ENCODE results near the gene PFKFB3. TPM values are rescaled to one million over a fixed set of nuclear protein-coding genes. Genes with fewer than 3 reads are reported as not detected.

PFKFB3 gene
- total and polyA plus RNA-seq, 8 donors = 10.0 to 28.4 (median 17.8) TPM

DNA sequence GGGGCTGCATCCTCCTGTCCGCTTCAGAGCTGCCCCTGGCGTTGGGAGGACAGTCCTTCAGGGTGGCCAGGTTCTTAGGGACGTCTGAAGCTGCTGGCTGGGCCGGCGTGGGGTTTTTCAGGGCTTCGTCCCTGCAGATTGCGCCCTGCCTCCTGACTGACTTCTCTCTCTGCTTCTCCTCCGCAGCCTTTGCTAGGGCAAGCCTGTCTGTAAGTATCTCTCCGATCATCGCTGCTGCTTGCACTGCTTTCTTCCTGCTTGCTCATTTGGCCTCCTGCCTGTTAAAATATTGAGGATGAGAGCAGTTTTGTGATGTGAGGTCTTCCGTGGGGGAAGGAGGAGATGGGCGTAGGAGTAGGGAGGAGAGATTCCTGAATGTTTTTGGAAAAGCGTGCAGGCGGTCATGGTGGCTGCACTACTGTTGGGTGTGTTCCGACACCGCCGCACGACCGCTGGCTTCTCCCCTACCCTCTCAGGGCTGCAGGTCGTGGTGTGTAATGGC, 25.3 kb downstream of the PFKFB3 start:
- no peak for FAIRE-seq
- no peaks in the 10 kb centered on the region for H3K27me3 ChIP-seq
- H3K4me1 ChIP-seq = no peaks in the 10 kb centered on the region
- TF ChIP-seq, protein P1, sequence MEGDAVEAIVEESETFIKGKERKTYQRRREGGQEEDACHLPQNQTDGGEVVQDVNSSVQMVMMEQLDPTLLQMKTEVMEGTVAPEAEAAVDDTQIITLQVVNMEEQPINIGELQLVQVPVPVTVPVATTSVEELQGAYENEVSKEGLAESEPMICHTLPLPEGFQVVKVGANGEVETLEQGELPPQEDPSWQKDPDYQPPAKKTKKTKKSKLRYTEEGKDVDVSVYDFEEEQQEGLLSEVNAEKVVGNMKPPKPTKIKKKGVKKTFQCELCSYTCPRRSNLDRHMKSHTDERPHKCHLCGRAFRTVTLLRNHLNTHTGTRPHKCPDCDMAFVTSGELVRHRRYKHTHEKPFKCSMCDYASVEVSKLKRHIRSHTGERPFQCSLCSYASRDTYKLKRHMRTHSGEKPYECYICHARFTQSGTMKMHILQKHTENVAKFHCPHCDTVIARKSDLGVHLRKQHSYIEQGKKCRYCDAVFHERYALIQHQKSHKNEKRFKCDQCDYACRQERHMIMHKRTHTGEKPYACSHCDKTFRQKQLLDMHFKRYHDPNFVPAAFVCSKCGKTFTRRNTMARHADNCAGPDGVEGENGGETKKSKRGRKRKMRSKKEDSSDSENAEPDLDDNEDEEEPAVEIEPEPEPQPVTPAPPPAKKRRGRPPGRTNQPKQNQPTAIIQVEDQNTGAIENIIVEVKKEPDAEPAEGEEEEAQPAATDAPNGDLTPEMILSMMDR (IDR thresholded peaks at IDR 0.05) = no peak
- intact Hi-C loops (cut with DNase I) = no loop called here
- H3K36me3 ChIP-seq = peaks cover under 1 to 74% (median 5%) of the 10 kb centered on the region in 3 donors
- H3K9me3 ChIP-seq = no peaks in the 10 kb centered on the region
- ATAC-seq = peak in 1 of 4 donors; percentile 26
- WGBS, 2 donors = 91 to 95% methylated on average over 20 of the region's 20 CpGs
- no peak for DNase-seq
- H3K4me3 ChIP-seq = no peak overlapping the region
- no peak overlapping the region for H3K27ac ChIP-seq

DNA sequence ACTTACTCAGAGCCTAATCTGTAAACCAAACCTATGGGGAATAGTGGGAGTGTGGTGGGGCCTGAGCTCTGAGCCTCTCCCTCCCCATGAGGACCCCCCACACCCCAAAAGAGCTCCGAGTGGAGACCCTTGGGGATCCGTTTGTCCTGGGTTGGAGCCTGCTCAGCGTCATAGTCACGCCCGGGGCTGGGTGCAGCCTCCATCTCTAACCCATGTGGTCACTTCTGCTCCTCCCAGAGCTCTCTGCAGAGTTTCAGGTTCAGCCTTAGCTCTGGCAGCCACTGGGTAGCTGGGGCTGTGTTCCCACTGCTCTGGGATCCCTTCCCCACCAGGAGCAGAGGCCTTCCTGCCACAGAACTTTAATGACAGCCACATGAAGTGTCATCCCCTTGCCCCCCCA, 25.9 kb downstream of the PFKFB3 start:
- H3K36me3 ChIP-seq = peaks cover 0 to 74% (median 10%) of the 10 kb centered on the region in 3 donors
- FAIRE-seq (no peak), ATAC-seq (no peak), DNase-seq (no peak)
- TF ChIP-seq, protein P1 (IDR thresholded peaks at IDR 0.05) = no peak
- no peaks in the 10 kb centered on the region for H3K4me1 ChIP-seq
- no peak overlapping the region for H3K4me3 ChIP-seq
- no peak overlapping the region for H3K27ac ChIP-seq
- no peaks in the 10 kb centered on the region for H3K27me3 ChIP-seq
- H3K9me3 ChIP-seq = no peaks in the 10 kb centered on the region
- 65 to 76% methylated on average over 5 of the region's 5 CpGs for WGBS, 2 donors
- intact Hi-C loops (cut with DNase I) = no loop called here

DNA sequence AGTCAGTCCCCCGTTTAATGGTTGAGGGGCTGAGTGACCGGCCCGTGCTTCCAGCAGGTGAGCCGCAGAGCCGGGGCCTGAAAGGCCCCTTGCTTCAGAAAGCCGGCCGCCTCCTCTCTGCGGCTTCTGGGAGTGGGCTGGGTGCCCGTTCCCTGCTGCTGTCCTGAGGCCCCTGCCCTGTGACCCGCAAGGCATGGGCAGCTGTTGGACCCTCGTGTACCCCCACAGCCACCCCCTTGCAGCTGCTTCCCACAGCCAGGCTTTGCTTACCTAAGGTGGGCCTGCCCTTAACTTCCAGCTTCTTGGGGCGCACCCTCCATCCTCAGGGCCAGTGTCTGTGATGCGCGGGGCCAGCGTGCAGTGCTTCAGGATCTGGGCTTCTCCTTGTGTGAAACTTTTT, 26.6 kb downstream of the PFKFB3 start:
- TF ChIP-seq, protein P1 (IDR thresholded peaks at IDR 0.05) = no peak
- no peak overlapping the region for H3K4me3 ChIP-seq
- intact Hi-C loops (cut with DNase I) = no loop called here
- 92 to 95% methylated on average over 15 of the region's 15 CpGs for WGBS, 2 donors
- H3K27ac ChIP-seq = no peak overlapping the region
- ATAC-seq (no peak), DNase-seq (no peak), FAIRE-seq (no peak)
- peaks cover 0 to 74% (median 5%) of the 10 kb centered on the region in 3 donors for H3K36me3 ChIP-seq
- H3K27me3 ChIP-seq = no peaks in the 10 kb centered on the region
- H3K9me3 ChIP-seq = no peaks in the 10 kb centered on the region
- no peaks in the 10 kb centered on the region for H3K4me1 ChIP-seq

DNA sequence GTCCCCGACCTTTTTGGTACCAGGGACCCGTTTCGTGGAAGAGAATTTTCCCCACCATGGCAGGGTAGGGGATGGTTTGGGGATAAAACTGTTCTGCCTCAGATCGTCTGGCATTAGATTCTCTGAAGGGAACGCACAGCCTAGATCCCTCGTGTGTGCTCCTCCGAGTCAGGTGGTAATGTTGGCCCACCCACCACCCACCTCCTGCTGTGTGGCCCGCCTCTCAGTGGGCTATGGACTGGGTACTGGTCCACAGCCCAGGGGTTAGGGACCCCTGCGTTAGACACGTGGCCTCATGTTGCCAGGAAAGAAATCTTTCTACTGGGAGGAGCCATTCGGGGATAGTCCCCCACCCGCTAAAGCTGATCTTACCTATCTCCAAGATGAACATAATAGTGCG, 27.0 kb downstream of the PFKFB3 start:
- TF ChIP-seq, protein P1 (IDR thresholded peaks at IDR 0.05) = no peak
- 90 to 96% methylated on average over 13 of the region's 13 CpGs for WGBS, 2 donors
- ATAC-seq (no peak), FAIRE-seq (no peak), DNase-seq (peak in 1 of 6 donors; percentile 13)
- no peaks in the 10 kb centered on the region for H3K4me1 ChIP-seq
- no peak overlapping the region for H3K4me3 ChIP-seq
- H3K27me3 ChIP-seq = no peaks in the 10 kb centered on the region
- no peak overlapping the region for H3K27ac ChIP-seq
- H3K36me3 ChIP-seq = peaks cover 0 to 72% (median 5%) of the 10 kb centered on the region in 3 donors
- no peaks in the 10 kb centered on the region for H3K9me3 ChIP-seq
- intact Hi-C loops (cut with DNase I) = no loop called here

DNA sequence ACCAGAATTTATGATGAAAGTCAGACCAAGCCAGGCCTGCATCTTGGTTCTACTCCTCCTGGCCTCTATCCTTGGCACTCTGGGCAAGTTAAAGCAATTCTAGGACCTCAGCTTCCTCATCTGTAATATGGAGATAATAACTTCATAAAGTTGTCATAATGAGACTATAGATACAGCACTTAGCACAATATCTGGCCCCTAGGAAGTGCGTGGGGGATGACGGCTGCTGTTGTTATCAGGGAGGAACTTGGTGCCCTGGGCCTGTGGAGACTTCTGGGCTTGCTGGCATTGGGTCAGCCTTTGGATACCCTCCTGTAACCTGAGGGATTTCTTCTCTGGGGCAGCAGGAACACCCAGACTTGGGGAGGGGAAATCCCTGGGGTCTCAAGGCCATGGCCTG, 27.6 kb downstream of the PFKFB3 start:
- no peaks in the 10 kb centered on the region for H3K4me1 ChIP-seq
- H3K36me3 ChIP-seq = peaks cover 0 to 66% (median 5%) of the 10 kb centered on the region in 3 donors
- H3K9me3 ChIP-seq = no peaks in the 10 kb centered on the region
- ATAC-seq (no peak), DNase-seq (no peak), FAIRE-seq (no peak)
- H3K27ac ChIP-seq = no peak overlapping the region
- TF ChIP-seq, protein P1 (IDR thresholded peaks at IDR 0.05) = no peak
- no peaks in the 10 kb centered on the region for H3K27me3 ChIP-seq
- intact Hi-C loops (cut with DNase I) = no loop called here
- WGBS, 2 donors = 95 to 96% methylated on average over 2 of the region's 2 CpGs
- no peak overlapping the region for H3K4me3 ChIP-seq
